Measurements from ENCODE around the gene OMP.

DNA sequence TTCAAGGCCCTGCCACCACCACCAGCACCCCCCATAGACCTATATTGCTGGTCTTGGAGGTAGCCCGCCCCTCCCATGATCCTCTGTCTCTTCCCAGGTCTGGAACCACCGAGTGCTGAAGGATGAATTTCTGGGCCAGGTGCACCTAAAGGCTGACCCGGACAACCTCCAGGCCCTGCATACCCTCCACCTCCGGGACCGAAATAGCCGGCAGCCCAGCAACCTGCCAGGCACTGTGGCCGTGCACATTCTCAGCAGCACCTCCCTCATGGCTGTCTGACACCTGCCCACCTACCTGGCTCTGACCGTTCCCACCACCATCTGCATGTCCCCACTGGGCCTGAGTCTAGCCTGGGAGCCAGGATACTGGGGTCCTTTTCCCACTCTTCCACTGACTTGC, 21.0 kb downstream of the OMP start:
- TF ChIP-seq, protein P1, sequence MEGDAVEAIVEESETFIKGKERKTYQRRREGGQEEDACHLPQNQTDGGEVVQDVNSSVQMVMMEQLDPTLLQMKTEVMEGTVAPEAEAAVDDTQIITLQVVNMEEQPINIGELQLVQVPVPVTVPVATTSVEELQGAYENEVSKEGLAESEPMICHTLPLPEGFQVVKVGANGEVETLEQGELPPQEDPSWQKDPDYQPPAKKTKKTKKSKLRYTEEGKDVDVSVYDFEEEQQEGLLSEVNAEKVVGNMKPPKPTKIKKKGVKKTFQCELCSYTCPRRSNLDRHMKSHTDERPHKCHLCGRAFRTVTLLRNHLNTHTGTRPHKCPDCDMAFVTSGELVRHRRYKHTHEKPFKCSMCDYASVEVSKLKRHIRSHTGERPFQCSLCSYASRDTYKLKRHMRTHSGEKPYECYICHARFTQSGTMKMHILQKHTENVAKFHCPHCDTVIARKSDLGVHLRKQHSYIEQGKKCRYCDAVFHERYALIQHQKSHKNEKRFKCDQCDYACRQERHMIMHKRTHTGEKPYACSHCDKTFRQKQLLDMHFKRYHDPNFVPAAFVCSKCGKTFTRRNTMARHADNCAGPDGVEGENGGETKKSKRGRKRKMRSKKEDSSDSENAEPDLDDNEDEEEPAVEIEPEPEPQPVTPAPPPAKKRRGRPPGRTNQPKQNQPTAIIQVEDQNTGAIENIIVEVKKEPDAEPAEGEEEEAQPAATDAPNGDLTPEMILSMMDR (IDR thresholded peaks at IDR 0.05) = no peak
- TF ChIP-seq EZH2 (IDR thresholded peaks at IDR 0.05; ENCODE audit: borderline replicate concordance, insufficient read depth, low read depth, low read length, poor library complexity, severe bottlenecking) = no peak
